HG03558 (cell line): ENCODE results near the gene MAPK8.
"Not testable (repeated sequence)": the region's sequence is repeated elsewhere in the genome, so short reads cannot be mapped to it uniquely, and the experiment has no call there.

Experiments
- ATAC-seq: cut with Tn5 transposase; IDR thresholded peaks from one replicate; pipeline ENCODE4 v1.9.1; 2021; ENCODE audit warnings: moderate number of reproducible peaks; ENCODE audit not compliant: unreplicated experiment; ENCODE audit errors: extremely low read depth

Gene MAPK8

GRCh38 chr10:48306265-48306869 lies at the start of gene MAPK8:
Gene MAPK8, plus strand, starts transcription at chr10:48306677. Its CDS starts 94,984 bp downstream, at chr10:48401661.
- ATAC-seq = peak; percentile 77

- ATAC-seq = no peak
Measured at GRCh38 chr10:48257407-48257961, 49.0 kb upstream of the MAPK8 start.

GRCh38 chr10:48258105-48258504 lies 48.4 kb upstream of the MAPK8 start:
- no peak for ATAC-seq

GRCh38 chr10:48266528-48266927 lies 39.9 kb upstream of the MAPK8 start:
- ATAC-seq = no peak

- no peak for ATAC-seq
Measured at GRCh38 chr10:48271047-48271730, 35.3 kb upstream of the MAPK8 start.

GRCh38 chr10:48272682-48273081 lies 33.8 kb upstream of the MAPK8 start:
- ATAC-seq = no peak

- ATAC-seq = no peak
Measured at GRCh38 chr10:48273741-48274140, 32.7 kb upstream of the MAPK8 start.

- no peak for ATAC-seq
Measured at GRCh38 chr10:48274636-48275035, 31.8 kb upstream of the MAPK8 start, which contains the start of gene FRMPD2. Gene FRMPD2, minus strand, starts transcription at chr10:48274696. Its CDS starts 129 bp downstream, at chr10:48274567.

- no peak for ATAC-seq
Measured at GRCh38 chr10:48277093-48277492, 29.4 kb upstream of the MAPK8 start.

- peak; percentile 72 for ATAC-seq
Measured at GRCh38 chr10:48279081-48279751, 27.3 kb upstream of the MAPK8 start.

GRCh38 chr10:48281697-48282096 lies 24.8 kb upstream of the MAPK8 start:
- ATAC-seq = not testable (repeated sequence)

- peak; percentile 52 for ATAC-seq
Measured at GRCh38 chr10:48282829-48283228, 23.6 kb upstream of the MAPK8 start.

GRCh38 chr10:48284002-48284546 lies 22.4 kb upstream of the MAPK8 start:
- no peak for ATAC-seq

GRCh38 chr10:48284811-48285210 lies 21.7 kb upstream of the MAPK8 start:
- no peak for ATAC-seq

GRCh38 chr10:48285710-48286109 lies 20.8 kb upstream of the MAPK8 start:
- ATAC-seq = no peak

- no peak for ATAC-seq
Measured at GRCh38 chr10:48286356-48286755, 20.1 kb upstream of the MAPK8 start.

- no peak for ATAC-seq
Measured at GRCh38 chr10:48287417-48288391, 18.8 kb upstream of the MAPK8 start.

- ATAC-seq = no peak
Measured at GRCh38 chr10:48288661-48289060, 17.8 kb upstream of the MAPK8 start.

GRCh38 chr10:48289501-48290238 lies 16.8 kb upstream of the MAPK8 start:
- no peak for ATAC-seq
